HepG2 (cell line): Measurements from ENCODE around the gene TFPI. TPM values are rescaled to one million over a fixed set of nuclear protein-coding genes. Genes with fewer than 3 reads are reported as not detected.
A peak's percentile ranks its signal among the peaks of the same experiment; 100 is the strongest.
"Not testable (repeated sequence)": the region's sequence is repeated elsewhere in the genome, so short reads cannot be mapped to it uniquely, and the experiment has no call there.

Source experiments
- GABPA ChIP-seq, 2 experiments: IDR thresholded peaks; 2 replicates each; pipeline ENCODE4 v1.6.1; 2011 to 2016; ENCODE audit warnings: low read depth in 2 of 2, low read length in 1 of 2, missing biosample characterization in 1 of 2, missing genetic modification characterization in 1 of 2
- KDM5B ChIP-seq: sonication (generic); formaldehyde crosslinking; IDR thresholded peaks from 2 replicates; pipeline ENCODE4 v1.4.0; 2020; ENCODE audit warnings: missing genetic modification reagents, mild to moderate bottlenecking, borderline replicate concordance
- KLF16 ChIP-seq, 2 experiments: sonication (generic) in 1 of 2; formaldehyde crosslinking in 1 of 2; IDR thresholded peaks; 2 replicates each; pipeline versions ENCODE4 v1.6.1 to v1.8.0; 2016 to 2023; ENCODE audit warnings: missing genetic modification reagents in 2 of 2, missing compliant biosample characterization in 1 of 2
- PHF5A ChIP-seq: IDR thresholded peaks from one replicate; pipeline ENCODE4 v1.6.1; 2018; ENCODE audit warnings: low read depth, missing genetic modification reagents; ENCODE audit not compliant: unreplicated experiment
- POLR2AphosphoS5 ChIP-seq: IDR thresholded peaks from 2 replicates; pipeline ENCODE4 v1.6.1; 2012; ENCODE audit warnings: low read depth, low read length
- PRMT3 ChIP-seq: sonication (generic); formaldehyde crosslinking; IDR thresholded peaks from 2 replicates; pipeline ENCODE4 v1.8.1; 2022; ENCODE audit warnings: low read depth, mild to moderate bottlenecking, moderate library complexity, missing genetic modification reagents, borderline replicate concordance
- SMAD9 ChIP-seq: sonication (generic); formaldehyde crosslinking; IDR thresholded peaks from 2 replicates; pipeline ENCODE4 v1.5.1; 2020; ENCODE audit warnings: mild to moderate bottlenecking, missing genetic modification reagents
- SOX5 ChIP-seq: IDR thresholded peaks from 2 replicates; pipeline ENCODE4 v1.6.1; 2016; ENCODE audit warnings: borderline replicate concordance
- YEATS4 ChIP-seq: sonication (generic); formaldehyde crosslinking; IDR thresholded peaks from 2 replicates; pipeline ENCODE4 v1.4.0; 2020; ENCODE audit warnings: missing genetic modification reagents, borderline replicate concordance
- ZFY ChIP-seq: sonication (generic); formaldehyde crosslinking; IDR thresholded peaks from 2 replicates; pipeline ENCODE4 v1.4.0; 2020; ENCODE audit warnings: missing genetic modification reagents
- ZMYM4 ChIP-seq: sonication (generic); formaldehyde crosslinking; IDR thresholded peaks from 2 replicates; pipeline ENCODE4 v1.8.1; 2023; ENCODE audit warnings: mild to moderate bottlenecking, missing genetic modification reagents
- ZNF124 ChIP-seq: sonication (generic); formaldehyde crosslinking; IDR thresholded peaks from 2 replicates; pipeline ENCODE4 v1.4.0; 2020; ENCODE audit warnings: missing genetic modification reagents
- ZNF501 ChIP-seq: sonication (generic); formaldehyde crosslinking; IDR thresholded peaks from 2 replicates; pipeline ENCODE4 v1.5.1; 2020; ENCODE audit warnings: mild to moderate bottlenecking, moderate library complexity, missing genetic modification reagents
- ZNF556 ChIP-seq: sonication (generic); formaldehyde crosslinking; IDR thresholded peaks from 2 replicates; pipeline ENCODE4 v1.4.0; 2020; ENCODE audit warnings: mild to moderate bottlenecking, missing genetic modification reagents, borderline replicate concordance
- ZNF772 ChIP-seq: sonication (generic); formaldehyde crosslinking; IDR thresholded peaks from 2 replicates; pipeline ENCODE4 v1.5.0; 2020; ENCODE audit warnings: mild to moderate bottlenecking, missing genetic modification reagents
- polyA plus RNA-seq, 8 experiments: library from polyadenylated mRNA; depleted of rRNA in 3 of 8; stranded (reverse) in 7 of 8; unstranded in 1 of 8; fragments of >200 nt; fragmentation: Illumina TruSeq in 4 of 8; extraction: Trizol in 4 of 8; gene quantifications; 2 replicates each; pipeline versions ENCODE4 v1.2.1 to v1.2.3, GENCODE V29; 2011 to 2016; ENCODE audit warnings: low read depth in 4 of 8, missing spikeins in 1 of 8, mixed read lengths in 1 of 8; ENCODE audit not compliant: insufficient read depth in 1 of 8
- total RNA-seq, 5 experiments: library from RNA; depleted of rRNA; stranded (reverse); fragments of >200 nt; fragmentation: Illumina TruSeq; extraction: Trizol; gene quantifications; 2 replicates each; pipeline ENCODE4 v1.2.3, GENCODE V29; 2016; ENCODE audit warnings: low read depth in 1 of 5
- TF ChIP-seq, protein P1 (sequence below): sonication (generic); formaldehyde crosslinking; IDR thresholded peaks from 2 replicates; pipeline ENCODE4 v1.8.1; 2023; ENCODE audit warnings: mild to moderate bottlenecking, inconsistent platforms, moderate library complexity, missing genetic modification reagents, borderline replicate concordance
- TF ChIP-seq, protein P2 (sequence below): sonication (generic); formaldehyde crosslinking; IDR thresholded peaks from 2 replicates; pipeline ENCODE4 v1.8.1; 2023; ENCODE audit warnings: mild to moderate bottlenecking, moderate library complexity, missing genetic modification reagents

TFPI gene
- total and polyA plus RNA-seq, 2 of the 13 experiments (the other 11 are each of a cell fraction or from before 2014, with no cell fraction given) = 301 to 436 TPM

GRCh38 chr2:187510419-187511355, 43.5 kb downstream of the TFPI start (continued):
- TF ChIP-seq, protein P1, sequence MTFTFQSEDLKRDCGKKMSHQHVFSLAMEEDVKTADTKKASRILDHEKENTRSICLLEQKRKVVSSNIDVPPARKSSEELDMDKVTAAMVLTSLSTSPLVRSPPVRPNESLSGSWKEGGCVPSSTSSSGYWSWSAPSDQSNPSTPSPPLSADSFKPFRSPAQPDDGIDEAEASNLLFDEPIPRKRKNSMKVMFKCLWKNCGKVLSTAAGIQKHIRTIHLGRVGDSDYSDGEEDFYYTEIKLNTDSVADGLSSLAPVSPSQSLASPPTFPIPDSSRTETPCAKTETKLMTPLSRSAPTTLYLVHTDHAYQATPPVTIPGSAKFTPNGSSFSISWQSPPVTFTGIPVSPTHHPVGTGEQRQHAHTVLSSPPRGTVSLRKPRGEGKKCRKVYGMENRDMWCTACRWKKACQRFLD (CRISPR knock-in tag) = 0 out of 2 replicates have a peak, but pooled peaks have one; percentile 67
- TF ChIP-seq ZNF124 (peak; percentile 70; the same call in 1 of the 2 replicates), PRMT3 (CRISPR knock-in tag) (0 out of 2 replicates have a peak, but pooled peaks have one; percentile 28), SOX5 (CRISPR knock-in tag) (peak; percentile 74), ZNF772 (CRISPR knock-in tag) (peak; percentile 88), ZNF501 (CRISPR knock-in tag) (peak; percentile 82), KDM5B (CRISPR knock-in tag) (0 out of 2 replicates have a peak, but pooled peaks have one; percentile 64), YEATS4 (peak; percentile 25; the same call in 1 of the 2 replicates), ZFY (CRISPR knock-in tag) (peak; percentile 40; the same call in 1 of the 2 replicates), GABPA (CRISPR knock-in tag; IDR thresholded peaks at IDR 0.05; ENCODE audit: low read depth) (peak; percentile 34; the same call in 1 of the 2 replicates), SMAD9 (CRISPR knock-in tag) (0 out of 2 replicates have a peak, but pooled peaks have one; percentile 47), KLF16 (CRISPR knock-in tag; IDR thresholded peaks at IDR 0.05) (0 out of 4 replicates have a peak, but pooled peaks of 1 of the 2 experiments have one; percentile 23), ZMYM4 (CRISPR knock-in tag) (peak; percentile 73), ZNF556 (peak; percentile 66), POLR2AphosphoS5 (peak; percentile 75), PHF5A (CRISPR knock-in tag) (peak; percentile 7)
- not testable (repeated sequence) for TF ChIP-seq GABPA (IDR thresholded peaks at IDR 0.05; ENCODE audit: low read depth, low read length)
- TF ChIP-seq, protein P2, sequence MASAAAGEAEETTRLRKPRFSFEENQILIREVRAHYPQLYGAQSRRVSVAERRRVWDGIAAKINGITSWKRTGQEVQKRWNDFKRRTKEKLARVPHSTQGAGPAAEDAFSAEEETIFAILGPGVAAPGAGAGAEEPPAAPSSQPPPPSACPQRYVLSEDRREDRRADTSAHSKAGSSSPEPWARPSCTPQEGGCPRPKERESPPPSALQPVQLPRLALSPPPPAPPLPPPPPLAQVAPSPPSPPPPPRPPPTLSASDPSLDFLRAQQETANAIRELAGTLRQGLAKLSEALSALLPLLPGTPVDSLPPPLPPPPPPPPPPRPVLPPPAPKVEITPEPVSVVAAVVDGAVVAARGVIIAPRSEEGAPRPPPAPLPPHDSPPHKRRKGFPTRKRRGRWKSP (CRISPR knock-in tag) = peak; percentile 5; the same call in 1 of the 2 replicates
